Right atrium auricular region (tissue), 2 donors: Measurements from ENCODE around the gene PCDHGC4. TPM values are rescaled to one million over a fixed set of nuclear protein-coding genes. Genes with fewer than 3 reads are reported as not detected.

Experiments used
- DNase-seq: peaks from one replicate; pipeline ENCODE4 v3.0.0-alpha.2; 2019; ENCODE audit warnings: low spot score
- H3K27ac ChIP-seq, 2 donors: fragments of 200-600 bp; sonication (generic); 1 replicate in 1 of 2; 2 replicates in 1 of 2; pipeline ENCODE4 v1.5.1; 2016 to 2019
- H3K27me3 ChIP-seq, 2 donors: fragments of 200-600 bp; sonication (generic); one replicate each; pipeline versions ENCODE4 v1.5.1 to v1.6.0; 2017 to 2019
- H3K36me3 ChIP-seq: fragments of 200-600 bp; sonication (generic); one replicate; pipeline ENCODE4 v1.5.1; 2016
- H3K4me1 ChIP-seq, 2 donors: fragments of 200-600 bp; sonication (generic); one replicate each; pipeline versions ENCODE4 v1.5.1 to v1.6.0; 2017 to 2019
- H3K4me3 ChIP-seq, 2 donors: fragments of 200-600 bp; sonication (generic); 1 replicate in 1 of 2; 2 replicates in 1 of 2; pipeline ENCODE4 v1.5.1; 2017 to 2019; ENCODE audit warnings: mild to moderate bottlenecking in 1 of 2, moderate library complexity in 1 of 2
- H3K9me3 ChIP-seq, 2 donors: fragments of 200-600 bp; sonication (generic); one replicate each; pipeline ENCODE4 v1.5.1; 2019
- CTCF ChIP-seq, 2 donors: fragments of 200-600 bp; sonication (generic); IDR thresholded peaks; one replicate each; pipeline ENCODE4 v1.5.1; 2019; ENCODE audit warnings: antibody characterized with exemption in 2 of 2
- total RNA-seq, 2 donors: library from RNA; depleted of rRNA; stranded (reverse); fragments of >200 nt; gene quantifications; one replicate each; pipeline ENCODE4 v1.1.0, GENCODE V29; 2016

Gene PCDHGC4
- total RNA-seq, 2 donors from 2014 or later = 1.5 to 1.7 TPM

- DNase-seq = no peak
- peaks cover 0 to 29% of the 10 kb centered on the region in 2 donors for H3K4me1 ChIP-seq
- H3K27me3 ChIP-seq = no peaks in the 10 kb centered on the region
- H3K9me3 ChIP-seq = no peaks in the 10 kb centered on the region
- TF ChIP-seq CTCF (IDR thresholded peaks at IDR 0.05) = no peak
- H3K36me3 ChIP-seq = no peaks in the 10 kb centered on the region
- H3K4me3 ChIP-seq = peak overlapping the region; percentile 60 to 65
- no peak overlapping the region for H3K27ac ChIP-seq
Observed at GRCh38 chr5:141478321-141478945, 6.4 kb upstream of the PCDHGC4 start.

- Histone ChIP-seq H3K4me1 (peaks cover 0 to 41% of the 10 kb centered on the region in 2 donors), H3K36me3 (no peaks in the 10 kb centered on the region), H3K9me3 (no peaks in the 10 kb centered on the region), H3K27me3 (no peaks in the 10 kb centered on the region), H3K27ac (no peak overlapping the region), H3K4me3 (no peak overlapping the region)
- no peak for TF ChIP-seq CTCF (IDR thresholded peaks at IDR 0.05)
- no peak for DNase-seq
Observed at GRCh38 chr5:141479776-141480175, 5.1 kb upstream of the PCDHGC4 start.

- peak; percentile 23 for DNase-seq
- H3K4me3 ChIP-seq = no peak overlapping the region
Observed at GRCh38 chr5:141483902-141484301, 928 bp upstream of the PCDHGC4 start.

GRCh38 chr5:141484310-141484640 is 555 bp upstream of the PCDHGC4 start:
- no peak for TF ChIP-seq CTCF (IDR thresholded peaks at IDR 0.05)
- Histone ChIP-seq H3K9me3 (no peaks in the 10 kb centered on the region), H3K36me3 (no peaks in the 10 kb centered on the region), H3K4me1 (peaks cover 0 to 24% of the 10 kb centered on the region in 2 donors), H3K27ac (no peak overlapping the region), H3K4me3 (peak overlapping the region; percentile 24 to 48), H3K27me3 (no peaks in the 10 kb centered on the region)
- DNase-seq = peak; percentile 1

More at GRCh38 chr5:141483902-141484301, 928 bp upstream of the PCDHGC4 start:
- no peaks in the 10 kb centered on the region for H3K27me3 ChIP-seq
- peaks cover 0 to 20% of the 10 kb centered on the region in 2 donors for H3K4me1 ChIP-seq
- no peaks in the 10 kb centered on the region for H3K9me3 ChIP-seq
- TF ChIP-seq CTCF (IDR thresholded peaks at IDR 0.05) = no peak
- no peaks in the 10 kb centered on the region for H3K36me3 ChIP-seq
- H3K27ac ChIP-seq = no peak overlapping the region

GRCh38 chr5:141485321-141486055 is 658 bp downstream of the PCDHGC4 start:
- no peak overlapping the region for H3K27ac ChIP-seq
- peaks cover 0 to 29% of the 10 kb centered on the region in 2 donors for H3K4me1 ChIP-seq
- H3K27me3 ChIP-seq = no peaks in the 10 kb centered on the region
- TF ChIP-seq CTCF (IDR thresholded peaks at IDR 0.05) = no peak
- H3K9me3 ChIP-seq = no peaks in the 10 kb centered on the region
- peak; percentile 51 for DNase-seq
- peak overlapping the region; percentile 24 to 48 for H3K4me3 ChIP-seq
- H3K36me3 ChIP-seq = peaks cover 9% of the 10 kb centered on the region
